Measurements from ENCODE around the gene RTN4RL2.

GRCh38 chr11:57482782-57483561, 22.6 kb downstream of the RTN4RL2 start:
- TF ChIP-seq, protein P1, sequence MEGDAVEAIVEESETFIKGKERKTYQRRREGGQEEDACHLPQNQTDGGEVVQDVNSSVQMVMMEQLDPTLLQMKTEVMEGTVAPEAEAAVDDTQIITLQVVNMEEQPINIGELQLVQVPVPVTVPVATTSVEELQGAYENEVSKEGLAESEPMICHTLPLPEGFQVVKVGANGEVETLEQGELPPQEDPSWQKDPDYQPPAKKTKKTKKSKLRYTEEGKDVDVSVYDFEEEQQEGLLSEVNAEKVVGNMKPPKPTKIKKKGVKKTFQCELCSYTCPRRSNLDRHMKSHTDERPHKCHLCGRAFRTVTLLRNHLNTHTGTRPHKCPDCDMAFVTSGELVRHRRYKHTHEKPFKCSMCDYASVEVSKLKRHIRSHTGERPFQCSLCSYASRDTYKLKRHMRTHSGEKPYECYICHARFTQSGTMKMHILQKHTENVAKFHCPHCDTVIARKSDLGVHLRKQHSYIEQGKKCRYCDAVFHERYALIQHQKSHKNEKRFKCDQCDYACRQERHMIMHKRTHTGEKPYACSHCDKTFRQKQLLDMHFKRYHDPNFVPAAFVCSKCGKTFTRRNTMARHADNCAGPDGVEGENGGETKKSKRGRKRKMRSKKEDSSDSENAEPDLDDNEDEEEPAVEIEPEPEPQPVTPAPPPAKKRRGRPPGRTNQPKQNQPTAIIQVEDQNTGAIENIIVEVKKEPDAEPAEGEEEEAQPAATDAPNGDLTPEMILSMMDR (IDR thresholded peaks at IDR 0.05) = peak; percentile 81
- TF ChIP-seq ZFX (IDR thresholded peaks at IDR 0.05; ENCODE audit: borderline replicate concordance) = no peak

Data from 22Rv1 (cell line).